ENCODE data around the gene DCDC2B.
A peak's percentile ranks its signal among the peaks of the same experiment; 100 is the strongest.
"Not testable (repeated sequence)": the region's sequence is repeated elsewhere in the genome, so short reads cannot be mapped to it uniquely, and the experiment has no call there.

DCDC2B gene

GRCh38 chr1:32208891-32209328, at the start of gene DCDC2B:
Gene DCDC2B (plus strand): TSS chr1:32209089. CDS start chr1:32209094, 5 bp downstream.
- DNase-seq (ENCODE audit: low read depth in 2 of 3, low spot score in 1 of 3) = no peak

DNA sequence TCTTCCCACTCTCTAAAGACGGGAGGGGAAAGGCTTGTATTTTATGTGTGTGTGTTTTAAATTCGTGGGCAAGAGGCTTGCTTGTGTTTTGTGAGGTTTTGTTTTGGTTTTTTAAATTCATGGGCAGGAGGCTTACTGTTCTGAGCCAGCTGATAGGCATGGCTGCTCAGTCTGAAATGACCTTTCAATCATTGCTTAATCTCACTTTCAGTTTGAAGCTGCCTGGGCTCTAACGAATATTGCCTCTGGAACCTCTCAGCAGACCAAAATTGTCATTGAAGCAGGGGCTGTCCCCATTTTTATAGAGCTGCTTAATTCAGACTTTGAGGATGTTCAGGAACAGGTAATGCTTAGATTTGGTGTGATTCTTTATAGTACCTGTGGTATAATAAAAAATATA, 49.7 kb upstream of the DCDC2B start:
- no peak for DNase-seq (ENCODE audit: low read depth in 2 of 3, low spot score in 1 of 3)

DNA sequence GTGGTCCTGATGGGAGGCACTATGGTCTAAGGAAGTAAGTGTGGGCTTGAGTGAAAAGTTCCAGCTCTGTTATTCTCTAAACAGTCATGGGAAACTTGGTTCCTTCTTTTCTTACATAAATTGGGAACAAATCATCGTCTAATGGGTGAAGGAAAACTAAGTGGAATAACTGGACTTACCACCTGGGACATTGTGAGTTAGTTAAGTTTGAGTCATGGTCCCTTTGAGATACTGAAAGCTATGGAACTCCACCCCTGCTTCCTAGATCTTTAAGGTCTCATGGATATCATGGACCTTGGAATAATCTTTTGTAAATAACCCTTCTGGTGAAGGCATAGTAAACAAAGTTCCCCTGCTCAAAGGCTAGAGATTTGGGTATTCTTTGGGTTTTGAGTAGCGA, 45.5 kb upstream of the DCDC2B start:
- DNase-seq (ENCODE audit: low read depth in 2 of 3, low spot score in 1 of 3) = no peak

- DNase-seq (ENCODE audit: low read depth in 2 of 3, low spot score in 1 of 3) = not testable (repeated sequence)
Measured at GRCh38 chr1:32165633-32166032, 43.3 kb upstream of the DCDC2B start.

DNA sequence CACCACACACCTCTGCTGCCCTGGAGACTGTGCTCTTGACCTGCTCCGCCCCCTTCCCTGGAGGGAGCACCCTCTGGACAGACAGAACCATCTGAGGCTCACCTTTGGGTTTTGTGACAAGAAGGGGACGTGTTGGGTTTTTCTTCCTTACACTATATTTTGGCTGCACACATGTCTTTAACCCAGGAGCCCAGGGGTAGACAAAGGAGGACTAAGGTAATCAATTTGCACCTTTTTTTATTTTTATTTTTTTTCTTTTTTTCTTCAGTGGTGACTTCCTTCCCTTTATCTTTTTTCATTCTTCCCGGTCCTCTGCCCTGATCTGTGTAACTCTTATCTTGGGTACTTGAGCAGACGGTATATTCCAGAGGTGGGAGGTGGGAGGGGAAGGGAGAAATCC, 37.9 kb upstream of the DCDC2B start:
- DNase-seq (ENCODE audit: low read depth in 2 of 3, low spot score in 1 of 3) = no peak

GRCh38 chr1:32172621-32173245, 36.2 kb upstream of the DCDC2B start:
- DNase-seq (ENCODE audit: low read depth in 2 of 3, low spot score in 1 of 3) = no peak

GRCh38 chr1:32178380-32179192, 30.3 kb upstream of the DCDC2B start:
- DNase-seq (ENCODE audit: low read depth in 2 of 3, low spot score in 1 of 3) = no peak

GRCh38 chr1:32179193-32179442, 29.8 kb upstream of the DCDC2B start:
- no peak for DNase-seq (ENCODE audit: low read depth in 2 of 3, low spot score in 1 of 3)

- peak; percentile 81 to 91 (median 88) for DNase-seq (ENCODE audit: low read depth in 2 of 3, low spot score in 1 of 3)
Measured at GRCh38 chr1:32179443-32180185, 29.3 kb upstream of the DCDC2B start, which contains the start of gene TXLNA. Gene TXLNA (plus strand): TSS chr1:32179675. CDS start chr1:32180346, 671 bp downstream.

DNA sequence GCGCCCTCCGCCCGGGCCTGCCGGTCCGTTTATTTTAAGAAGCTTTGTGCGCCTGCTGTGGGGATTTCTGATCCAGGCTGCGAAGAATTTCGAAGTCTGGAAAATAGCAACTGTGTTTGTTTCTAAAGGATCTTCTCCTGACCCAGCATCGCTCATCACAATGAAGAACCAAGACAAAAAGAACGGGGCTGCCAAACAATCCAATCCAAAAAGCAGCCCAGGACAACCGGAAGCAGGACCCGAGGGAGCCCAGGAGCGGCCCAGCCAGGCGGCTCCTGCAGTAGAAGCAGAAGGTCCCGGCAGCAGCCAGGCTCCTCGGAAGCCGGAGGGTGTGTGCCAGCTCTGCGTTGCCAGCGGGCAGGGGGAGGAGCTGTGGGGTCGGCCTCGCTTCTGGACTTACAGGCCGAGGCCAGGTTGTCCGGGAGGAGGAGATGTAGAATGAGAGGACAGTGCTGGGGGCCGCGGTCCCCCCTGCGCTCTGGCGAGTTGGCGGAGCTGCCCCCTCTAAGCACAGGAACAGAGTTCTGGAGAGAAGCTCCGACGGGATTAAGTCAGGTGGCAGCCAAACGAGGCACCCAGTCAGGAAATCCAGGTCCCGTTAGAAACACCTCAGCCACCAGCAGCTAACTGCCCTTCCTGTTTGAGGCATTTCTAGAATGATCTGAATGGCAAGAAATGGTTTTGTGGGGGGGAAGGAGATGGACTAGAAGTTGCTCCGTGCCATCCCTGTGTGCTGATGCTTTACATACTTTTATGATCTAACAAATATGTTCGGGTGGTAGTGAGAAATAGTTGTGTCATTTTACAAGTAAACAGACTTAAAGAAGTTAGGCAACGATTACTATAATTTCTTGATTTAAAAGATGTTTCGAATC, 28.5 kb upstream of the DCDC2B start:
- no peak for DNase-seq (ENCODE audit: low read depth in 2 of 3, low spot score in 1 of 3)

- DNase-seq (ENCODE audit: low read depth in 2 of 3, low spot score in 1 of 3) = no peak
Measured at GRCh38 chr1:32181065-32181464, 27.8 kb upstream of the DCDC2B start.

DNA sequence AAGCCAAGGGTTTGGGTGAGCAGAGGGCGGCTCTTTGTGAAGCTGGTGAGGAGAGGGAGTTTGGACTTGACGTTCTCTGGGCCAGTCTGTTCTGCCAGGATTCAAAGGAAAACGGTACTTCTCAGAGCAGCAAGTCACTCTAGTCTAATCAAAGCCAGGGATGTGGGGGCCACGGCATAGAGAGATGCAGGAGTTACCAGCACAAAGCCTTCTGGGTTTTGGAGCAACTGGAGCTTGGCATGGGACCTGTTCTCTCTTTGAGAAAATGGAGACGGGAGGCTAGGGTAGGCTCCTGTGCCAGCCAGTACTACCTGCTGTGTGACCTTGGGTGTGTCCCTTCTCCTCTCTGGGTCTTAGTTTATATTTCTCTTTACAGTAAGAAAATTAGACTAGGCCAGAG, 27.3 kb upstream of the DCDC2B start:
- no peak for DNase-seq (ENCODE audit: low read depth in 2 of 3, low spot score in 1 of 3)

DNA sequence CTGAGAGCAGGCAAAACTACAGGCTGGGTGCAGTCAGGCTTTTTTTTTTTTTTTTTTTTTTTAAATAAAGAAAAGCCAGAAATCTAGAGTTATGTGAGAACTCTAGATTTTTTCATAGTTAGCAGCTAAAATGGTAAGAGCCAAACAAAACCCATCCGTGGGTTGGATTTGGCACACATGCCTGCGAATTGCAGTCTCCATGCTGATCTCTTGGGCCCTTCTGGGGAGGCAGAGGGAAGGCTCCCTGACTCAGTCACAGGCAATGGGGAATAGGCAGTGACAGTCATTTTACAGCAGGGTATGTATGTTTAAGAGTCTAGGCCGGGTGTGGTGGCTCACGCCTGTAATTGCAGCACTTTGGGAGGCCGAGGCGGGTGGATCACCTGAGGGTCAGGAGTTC, 26.8 kb upstream of the DCDC2B start:
- no peak for DNase-seq (ENCODE audit: low read depth in 2 of 3, low spot score in 1 of 3)

GRCh38 chr1:32184650-32185049, 24.2 kb upstream of the DCDC2B start:
- DNase-seq (ENCODE audit: low read depth in 2 of 3, low spot score in 1 of 3) = no peak

DNA sequence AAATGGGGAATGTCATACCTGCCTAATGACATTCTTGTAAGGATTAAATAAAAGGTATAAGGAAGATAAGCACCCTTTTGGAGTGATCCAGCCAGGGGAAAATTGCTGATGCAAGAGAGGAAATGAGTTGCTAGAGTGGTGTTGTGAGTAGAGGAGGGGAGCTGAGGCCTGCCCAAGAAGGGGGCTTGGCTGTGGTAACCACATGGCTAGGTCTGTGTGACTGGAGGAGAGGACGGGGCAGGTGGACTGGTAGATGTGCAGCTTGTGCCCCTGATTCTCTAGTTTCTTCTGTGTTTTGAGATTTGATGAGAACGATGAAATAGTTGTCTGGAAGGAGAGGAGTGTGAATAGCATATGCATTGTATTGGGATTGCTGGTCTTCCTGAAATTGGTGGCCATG, 22.8 kb upstream of the DCDC2B start:
- no peak for DNase-seq (ENCODE audit: low read depth in 2 of 3, low spot score in 1 of 3)

GRCh38 chr1:32186491-32186890, 22.4 kb upstream of the DCDC2B start:
- no peak for DNase-seq (ENCODE audit: low read depth in 2 of 3, low spot score in 1 of 3)

DNA sequence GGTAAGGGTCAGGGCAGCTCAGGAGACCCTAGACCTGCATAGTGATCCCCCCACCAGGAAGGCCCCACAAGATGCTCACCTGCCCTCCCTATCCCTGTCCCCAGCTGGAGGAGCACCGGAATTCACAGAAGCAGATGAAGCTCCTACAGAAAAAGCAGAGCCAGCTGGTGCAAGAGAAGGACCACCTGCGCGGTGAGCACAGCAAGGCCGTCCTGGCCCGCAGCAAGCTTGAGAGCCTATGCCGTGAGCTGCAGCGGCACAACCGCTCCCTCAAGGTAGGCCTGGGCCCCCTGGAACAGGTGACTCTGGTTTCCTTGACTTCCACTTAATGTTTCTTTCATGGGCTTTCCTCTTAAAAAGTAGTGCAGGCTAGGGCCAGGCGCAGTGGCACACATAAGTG, 21.0 kb upstream of the DCDC2B start:
- DNase-seq (ENCODE audit: low read depth in 2 of 3, low spot score in 1 of 3) = no peak

- no peak for DNase-seq (ENCODE audit: low read depth in 2 of 3, low spot score in 1 of 3)
Measured at GRCh38 chr1:32192220-32192948, 16.5 kb upstream of the DCDC2B start.

- DNase-seq (ENCODE audit: low read depth in 2 of 3, low spot score in 1 of 3) = no peak
Measured at GRCh38 chr1:32194984-32195383, 13.9 kb upstream of the DCDC2B start.

DNA sequence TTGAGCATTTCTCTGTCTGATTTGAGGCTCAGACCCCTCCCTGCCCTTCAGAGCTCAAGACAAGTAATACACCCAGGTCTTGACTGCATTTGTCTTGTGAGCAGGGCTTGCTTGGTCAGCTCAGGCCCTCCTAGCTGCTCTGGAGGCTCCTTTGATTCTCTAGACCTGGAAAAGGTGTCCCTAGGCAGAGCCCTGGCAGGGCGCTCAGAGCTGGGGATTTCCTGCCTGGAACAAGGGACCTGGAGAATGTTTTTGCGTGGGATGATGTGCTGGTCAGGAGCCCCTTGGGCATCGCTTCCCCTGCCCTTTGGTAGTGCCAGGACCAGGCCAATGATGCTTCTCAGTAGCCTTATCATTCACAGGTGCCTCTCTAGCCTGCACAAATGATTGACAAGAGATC, 13.4 kb upstream of the DCDC2B start:
- DNase-seq (ENCODE audit: low read depth in 2 of 3, low spot score in 1 of 3) = no peak
